ENCODE data around the gene MARK1.
"Not testable (repeated sequence)": the region's sequence is repeated elsewhere in the genome, so short reads cannot be mapped to it uniquely, and the experiment has no call there.

The MARK1 gene

DNA sequence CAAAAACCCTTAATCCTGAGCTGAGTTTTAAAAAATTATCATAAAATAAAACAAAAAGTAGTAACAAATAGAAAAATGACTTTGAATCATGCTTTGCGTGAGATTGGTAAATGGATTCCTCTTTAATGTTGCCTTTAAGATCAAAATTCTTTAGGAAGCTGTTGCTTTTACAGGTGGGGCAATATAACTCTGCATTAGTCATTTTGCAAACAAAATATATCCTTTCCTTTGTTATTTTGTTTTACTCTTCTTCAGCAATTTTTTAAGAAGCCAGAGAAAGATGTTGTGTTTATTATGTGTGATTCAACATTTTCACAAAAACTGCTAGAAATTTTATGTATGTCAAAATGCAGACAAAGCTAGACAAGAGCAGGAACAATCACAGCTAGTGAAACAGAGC is 50.0 kb downstream of the MARK1 start:
- CTCF ChIA-PET = interaction anchor here (0.6 to 0.7 kb wide), 2 partner anchors 235 to 341 kb away, joined by 3 read pairs; no protein-coding TSS in a partner anchor
- H3K27ac ChIP-seq = no peak overlapping the region
- POLR2A ChIA-PET (ENCODE audit: low non-redundant PET) = no interaction called here
- TF ChIP-seq, protein P1, sequence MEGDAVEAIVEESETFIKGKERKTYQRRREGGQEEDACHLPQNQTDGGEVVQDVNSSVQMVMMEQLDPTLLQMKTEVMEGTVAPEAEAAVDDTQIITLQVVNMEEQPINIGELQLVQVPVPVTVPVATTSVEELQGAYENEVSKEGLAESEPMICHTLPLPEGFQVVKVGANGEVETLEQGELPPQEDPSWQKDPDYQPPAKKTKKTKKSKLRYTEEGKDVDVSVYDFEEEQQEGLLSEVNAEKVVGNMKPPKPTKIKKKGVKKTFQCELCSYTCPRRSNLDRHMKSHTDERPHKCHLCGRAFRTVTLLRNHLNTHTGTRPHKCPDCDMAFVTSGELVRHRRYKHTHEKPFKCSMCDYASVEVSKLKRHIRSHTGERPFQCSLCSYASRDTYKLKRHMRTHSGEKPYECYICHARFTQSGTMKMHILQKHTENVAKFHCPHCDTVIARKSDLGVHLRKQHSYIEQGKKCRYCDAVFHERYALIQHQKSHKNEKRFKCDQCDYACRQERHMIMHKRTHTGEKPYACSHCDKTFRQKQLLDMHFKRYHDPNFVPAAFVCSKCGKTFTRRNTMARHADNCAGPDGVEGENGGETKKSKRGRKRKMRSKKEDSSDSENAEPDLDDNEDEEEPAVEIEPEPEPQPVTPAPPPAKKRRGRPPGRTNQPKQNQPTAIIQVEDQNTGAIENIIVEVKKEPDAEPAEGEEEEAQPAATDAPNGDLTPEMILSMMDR (conservative IDR thresholded peaks at IDR 0.05; ENCODE audit: low read depth) = no peak
- DNase-seq (ENCODE audit: low spot score) = no peak

DNA sequence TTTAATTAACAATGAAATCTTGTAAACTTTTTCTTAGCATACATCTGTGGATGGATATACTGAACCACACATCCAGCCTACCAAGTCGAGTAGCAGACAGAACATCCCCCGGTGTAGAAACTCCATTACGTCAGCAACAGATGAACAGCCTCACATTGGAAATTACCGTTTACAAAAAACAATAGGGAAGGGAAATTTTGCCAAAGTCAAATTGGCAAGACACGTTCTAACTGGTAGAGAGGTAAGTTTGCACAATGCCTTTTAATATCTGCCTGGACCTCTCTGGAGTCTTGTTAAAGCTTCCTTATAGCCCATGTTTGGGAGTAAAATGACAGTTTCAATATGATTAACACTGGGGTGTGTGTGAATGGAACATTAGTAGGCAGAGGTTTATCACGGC is 51.4 kb downstream of the MARK1 start:
- CTCF ChIA-PET = no interaction called here
- TF ChIP-seq, protein P1 (conservative IDR thresholded peaks at IDR 0.05; ENCODE audit: low read depth) = no peak
- peak; percentile 27 for DNase-seq (ENCODE audit: low spot score)
- POLR2A ChIA-PET (ENCODE audit: low non-redundant PET) = no interaction called here
- no peak overlapping the region for H3K27ac ChIP-seq

DNA sequence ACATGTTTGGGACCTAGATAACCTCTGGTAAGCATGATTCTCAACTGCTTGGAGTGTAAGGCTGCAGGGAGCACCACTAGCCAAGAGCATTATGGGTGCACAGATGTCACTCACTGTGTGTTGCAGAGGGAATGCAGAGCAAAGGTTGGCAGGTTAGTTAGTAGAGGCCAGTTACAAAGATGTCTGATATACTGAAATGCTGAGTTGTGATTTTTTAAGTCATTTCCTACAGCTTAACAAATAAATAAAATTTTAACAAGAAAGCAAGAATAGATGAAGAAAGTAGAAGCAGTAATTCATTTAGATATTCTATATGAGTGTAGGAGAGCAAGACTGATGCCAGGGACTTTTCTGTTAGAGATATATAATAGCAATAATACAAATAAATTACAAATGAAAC is 64.8 kb downstream of the MARK1 start:
- no peak overlapping the region for H3K27ac ChIP-seq
- POLR2A ChIA-PET (ENCODE audit: low non-redundant PET) = no interaction called here
- CTCF ChIA-PET = interaction anchor here (0.6 kb wide), 1 partner anchor 104 kb away, joined by 3 read pairs; no protein-coding TSS in a partner anchor
- no peak for DNase-seq (ENCODE audit: low spot score)
- TF ChIP-seq, protein P1 (conservative IDR thresholded peaks at IDR 0.05; ENCODE audit: low read depth) = no peak

DNA sequence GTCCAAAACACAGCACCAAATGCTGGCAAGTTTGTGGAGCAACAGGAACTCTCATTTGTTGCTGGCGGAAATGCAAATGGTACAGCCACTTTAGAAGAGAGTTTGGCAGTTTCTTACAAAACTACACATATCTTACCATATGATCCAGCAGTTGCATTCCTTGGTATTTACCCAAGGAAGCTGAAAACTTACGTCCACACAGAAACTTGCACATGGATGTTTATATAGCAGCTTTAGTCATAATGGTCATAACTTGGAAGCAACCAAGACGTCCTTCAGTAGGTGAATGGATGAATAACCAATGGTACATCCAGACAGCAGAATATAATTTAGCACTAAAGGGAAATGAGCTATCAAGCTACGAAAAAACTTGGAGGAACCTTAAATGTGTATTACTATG is 66.4 kb downstream of the MARK1 start:
- ChIA-PET POLR2A (ENCODE audit: low non-redundant PET) (no interaction called here), CTCF (no interaction called here)
- H3K27ac ChIP-seq = no peak overlapping the region
- DNase-seq (ENCODE audit: low spot score) = no peak
- TF ChIP-seq, protein P1 (conservative IDR thresholded peaks at IDR 0.05; ENCODE audit: low read depth) = no peak

DNA sequence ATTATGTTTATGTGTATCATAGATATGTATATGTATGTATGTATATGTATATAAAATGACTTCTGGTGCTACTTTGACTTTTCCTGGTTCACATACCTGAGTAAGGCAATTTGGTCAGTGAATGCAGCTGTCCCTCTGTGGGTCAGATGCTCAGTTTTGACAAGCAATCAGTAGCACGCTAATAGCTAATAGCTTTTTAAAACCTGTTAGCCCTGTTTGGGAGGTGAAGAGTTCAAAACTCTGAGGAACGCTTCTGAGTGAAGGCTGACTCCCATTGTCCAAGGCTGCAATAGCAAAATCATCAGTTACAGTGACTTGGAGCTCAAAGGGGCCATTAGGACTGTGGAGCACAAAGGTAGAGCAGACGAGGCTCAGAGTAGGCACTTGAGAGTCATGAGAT is 67.2 kb downstream of the MARK1 start:
- TF ChIP-seq, protein P1 (conservative IDR thresholded peaks at IDR 0.05; ENCODE audit: low read depth) = no peak
- no peak for DNase-seq (ENCODE audit: low spot score)
- POLR2A ChIA-PET (ENCODE audit: low non-redundant PET) = no interaction called here
- CTCF ChIA-PET = no interaction called here
- H3K27ac ChIP-seq = no peak overlapping the region

DNA sequence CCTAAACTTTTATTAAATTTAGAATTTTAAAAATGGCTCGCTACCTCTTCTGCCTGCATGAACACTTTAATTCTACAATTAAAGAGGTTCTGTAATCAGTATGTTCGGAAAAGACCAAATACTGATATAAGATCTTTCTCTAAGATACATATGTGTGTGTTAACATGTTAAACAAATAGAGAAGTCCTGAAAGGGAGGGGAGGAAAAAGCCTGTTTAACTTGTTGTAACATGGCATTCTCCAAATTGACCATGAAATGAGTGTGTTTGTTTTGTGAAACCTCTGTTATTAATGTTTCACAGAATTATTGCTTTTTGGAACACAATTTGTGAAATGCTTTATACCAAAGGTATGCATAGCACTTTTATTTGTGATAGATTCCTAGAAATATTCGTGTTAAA is 77.0 kb downstream of the MARK1 start:
- TF ChIP-seq, protein P1 (conservative IDR thresholded peaks at IDR 0.05; ENCODE audit: low read depth) = no peak
- no peak overlapping the region for H3K27ac ChIP-seq
- ChIA-PET POLR2A (ENCODE audit: low non-redundant PET) (no interaction called here), CTCF (interaction anchor here (1.1 kb wide), 1 partner anchor 309 kb away, joined by 3 read pairs; no protein-coding TSS in a partner anchor)
- DNase-seq (ENCODE audit: low spot score) = no peak

DNA sequence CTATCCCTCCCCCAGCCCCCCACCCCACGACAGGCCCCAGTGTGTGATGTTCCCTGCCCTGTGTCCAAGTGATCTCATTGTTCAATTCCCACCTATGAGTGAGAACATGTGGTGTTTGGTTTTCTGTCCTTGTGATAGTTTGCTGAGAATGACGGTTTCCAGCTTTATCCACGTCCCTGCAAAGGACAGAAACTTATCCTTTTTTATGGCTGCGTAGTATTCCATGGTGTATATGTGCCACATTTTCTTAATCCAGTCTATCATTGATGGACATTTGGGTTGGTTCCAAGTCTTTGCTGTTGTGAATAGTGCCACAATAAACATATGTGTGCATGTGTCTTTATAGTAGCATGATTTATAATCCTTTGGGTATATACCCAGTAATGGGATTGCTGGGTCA is 77.7 kb downstream of the MARK1 start:
- CTCF ChIA-PET = interaction anchor here (1.1 kb wide), 1 partner anchor 310 kb away, joined by 3 read pairs; no protein-coding TSS in a partner anchor
- H3K27ac ChIP-seq; POLR2A ChIA-PET (ENCODE audit: low non-redundant PET); DNase-seq (ENCODE audit: low spot score): not testable (repeated sequence)

DNA sequence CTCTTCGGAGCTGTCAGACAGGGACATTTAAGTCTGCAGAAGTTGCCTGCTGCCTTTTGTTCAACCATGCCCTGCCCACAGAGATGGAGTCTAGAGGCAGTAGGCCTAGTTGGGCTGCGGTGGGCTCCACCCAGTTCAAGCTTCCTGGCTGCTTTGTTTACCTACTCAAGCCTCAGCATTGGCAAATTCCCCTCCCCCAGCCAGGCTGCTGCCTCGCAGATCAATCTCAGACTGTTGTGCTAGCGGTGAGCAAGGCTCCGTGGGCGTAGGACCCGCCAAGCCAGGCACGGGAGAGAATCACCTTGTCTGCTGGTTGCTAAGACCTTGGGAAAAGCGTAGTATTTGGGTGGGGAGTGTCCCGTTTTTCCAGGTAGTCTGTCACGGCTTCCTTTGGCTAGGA is 83.2 kb downstream of the MARK1 start:
- DNase-seq (ENCODE audit: low spot score) = not testable (repeated sequence)
- CTCF ChIA-PET = interaction anchor here (0.7 kb wide), 1 partner anchor 315 kb away, joined by 3 read pairs; no protein-coding TSS in a partner anchor

More for the DNA sequence above, 83.2 kb downstream of the MARK1 start:
- POLR2A ChIA-PET (ENCODE audit: low non-redundant PET); H3K27ac ChIP-seq: not testable (repeated sequence)
